Kidney (tissue), 14 donors: ENCODE measurements around the gene LRRC63. TPM values are rescaled to one million over a fixed set of nuclear protein-coding genes. Genes with fewer than 3 reads are reported as not detected.

ENCODE experiments used
- DNase-seq, 5 donors: peaks; one replicate each; pipeline ENCODE4 v3.0.0-alpha.2; 2013 to 2020
- FAIRE-seq: peaks from 2 replicates; lab custom pipeline; 2012; peaks lifted over from hg19 to GRCh38; lab: Jason Lieb, UNC
- H3K27ac ChIP-seq, 2 donors: one replicate each; pipeline ENCODE4 v1.7.0; 2013; ENCODE audit warnings: low read depth in 2 of 2, low read length in 2 of 2, inconsistent platforms in 1 of 2
- H3K27me3 ChIP-seq: one replicate; pipeline ENCODE4 v1.7.1; 2013; ENCODE audit warnings: low read length, inconsistent platforms; ENCODE audit not compliant: control insufficient read depth, insufficient read depth
- H3K36me3 ChIP-seq, 3 donors: one replicate each; pipeline versions ENCODE4 v1.7.0 to v1.7.1; 2013; ENCODE audit warnings: low read length in 3 of 3, control low read depth in 1 of 3, inconsistent platforms in 1 of 3; ENCODE audit not compliant: insufficient read depth in 3 of 3, control insufficient read depth in 2 of 3
- H3K4me1 ChIP-seq, 3 donors: one replicate each; pipeline versions ENCODE4 v1.7.0 to v1.7.1; 2013; ENCODE audit warnings: low read length in 3 of 3, inconsistent platforms in 1 of 3, low read depth in 1 of 3; ENCODE audit not compliant: control insufficient read depth in 2 of 3, insufficient read depth in 2 of 3
- H3K4me3 ChIP-seq, 3 donors: one replicate each; pipeline versions ENCODE4 v1.7.0 to v1.8.1; 2013; ENCODE audit warnings: low read length in 3 of 3, control low read depth in 1 of 3, inconsistent platforms in 1 of 3
- H3K9ac ChIP-seq, 3 donors: one replicate each; pipeline versions ENCODE4 v1.7.0 to v1.7.1; 2013; ENCODE audit warnings: low read length in 3 of 3, control low read depth in 1 of 3, inconsistent platforms in 1 of 3
- H3K9me3 ChIP-seq, 3 donors: one replicate each; pipeline versions ENCODE4 v1.7.0 to v1.7.1; 2013; ENCODE audit warnings: low read length in 3 of 3, control low read depth in 1 of 3, inconsistent platforms in 1 of 3; ENCODE audit not compliant: control insufficient read depth in 2 of 3, insufficient read depth in 1 of 3
- intact Hi-C: fragments of 100-400 bp; cut with DNase I; formaldehyde crosslinking; loops from one replicate; pipeline ENCODE4 v1.11.1; 2022
- polyA plus RNA-seq: library from polyadenylated mRNA; stranded (reverse); fragments of 350-450 nt; fragmentation: Illumina TruSeq; extraction: RNeasy Lipid Tissue Mini Kit (QIAGEN cat#74804); gene quantifications from one replicate; pipeline ENCODE4 v1.2.3, GENCODE V29; 2014; ENCODE audit warnings: low read depth, low replicate concordance; ENCODE audit not compliant: insufficient read depth
- total RNA-seq: library from RNA; stranded (reverse); fragmentation: NEBNext Ultra II Directional; extraction: Animal tissue kit (Norgen Biotek cat#: 25700); gene quantifications from one replicate; pipeline ENCODE4 v1.2.1, GENCODE V29; 2021
- TF ChIP-seq, protein P1 (sequence below): IDR thresholded peaks from 3 replicates; pipeline ENCODE4 v1.5.1; 2012; ENCODE audit warnings: mild to moderate bottlenecking, moderate library complexity, borderline replicate concordance; ENCODE audit not compliant: insufficient read depth; ENCODE audit errors: extremely low read depth
- donor health status: control.
- donor health status: control.
- donor health status: control.
- donor health status: control.
- donor health status: control.
- donor health status: DM: yes; HTN: yes; CAD: no.
- donor health status: Normal renal cell carcinoma (clear cell type).

LRRC63 gene
- total and polyA plus RNA-seq, 2 donors from 2014 or later: 0.17 to 0.31 TPM

GRCh38 chr13:46315491-46316075, 103.9 kb downstream of the LRRC63 start:
- H3K9me3 ChIP-seq: no peaks in the 10 kb centered on the region
- TF ChIP-seq, protein P1, sequence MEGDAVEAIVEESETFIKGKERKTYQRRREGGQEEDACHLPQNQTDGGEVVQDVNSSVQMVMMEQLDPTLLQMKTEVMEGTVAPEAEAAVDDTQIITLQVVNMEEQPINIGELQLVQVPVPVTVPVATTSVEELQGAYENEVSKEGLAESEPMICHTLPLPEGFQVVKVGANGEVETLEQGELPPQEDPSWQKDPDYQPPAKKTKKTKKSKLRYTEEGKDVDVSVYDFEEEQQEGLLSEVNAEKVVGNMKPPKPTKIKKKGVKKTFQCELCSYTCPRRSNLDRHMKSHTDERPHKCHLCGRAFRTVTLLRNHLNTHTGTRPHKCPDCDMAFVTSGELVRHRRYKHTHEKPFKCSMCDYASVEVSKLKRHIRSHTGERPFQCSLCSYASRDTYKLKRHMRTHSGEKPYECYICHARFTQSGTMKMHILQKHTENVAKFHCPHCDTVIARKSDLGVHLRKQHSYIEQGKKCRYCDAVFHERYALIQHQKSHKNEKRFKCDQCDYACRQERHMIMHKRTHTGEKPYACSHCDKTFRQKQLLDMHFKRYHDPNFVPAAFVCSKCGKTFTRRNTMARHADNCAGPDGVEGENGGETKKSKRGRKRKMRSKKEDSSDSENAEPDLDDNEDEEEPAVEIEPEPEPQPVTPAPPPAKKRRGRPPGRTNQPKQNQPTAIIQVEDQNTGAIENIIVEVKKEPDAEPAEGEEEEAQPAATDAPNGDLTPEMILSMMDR: no peak
- no peaks in the 10 kb centered on the region for H3K36me3 ChIP-seq
- no peaks in the 10 kb centered on the region for H3K27me3 ChIP-seq
- H3K27ac ChIP-seq: no peak overlapping the region
- intact Hi-C loops: no loop called here
- H3K4me1 ChIP-seq: no peaks in the 10 kb centered on the region
- H3K4me3 ChIP-seq: no peak overlapping the region
- no peak overlapping the region for H3K9ac ChIP-seq
- no peak for DNase-seq
- FAIRE-seq: no peak

GRCh38 chr13:46317120-46317519, 105.4 kb downstream of the LRRC63 start:
- TF ChIP-seq, protein P1: no peak
- intact Hi-C loops: no loop called here
- H3K4me3 ChIP-seq: no peak overlapping the region
- FAIRE-seq (no peak), DNase-seq (no peak)
- no peaks in the 10 kb centered on the region for H3K27me3 ChIP-seq
- H3K9ac ChIP-seq: no peak overlapping the region
- H3K4me1 ChIP-seq: peaks cover 0 to 2% (median 0%) of the 10 kb centered on the region in 3 donors
- no peaks in the 10 kb centered on the region for H3K9me3 ChIP-seq
- no peak overlapping the region for H3K27ac ChIP-seq
- no peaks in the 10 kb centered on the region for H3K36me3 ChIP-seq

GRCh38 chr13:46318986-46319385, 107.3 kb downstream of the LRRC63 start:
- FAIRE-seq: no peak
- Histone ChIP-seq H3K4me3 (no peak overlapping the region), H3K9ac (no peak overlapping the region), H3K27ac (no peak overlapping the region), H3K27me3 (no peaks in the 10 kb centered on the region), H3K4me1 (peaks cover 0 to 2% (median 0%) of the 10 kb centered on the region in 3 donors), H3K9me3 (no peaks in the 10 kb centered on the region), H3K36me3 (no peaks in the 10 kb centered on the region)
- no peak for DNase-seq
- intact Hi-C loops: no loop called here
- TF ChIP-seq, protein P1: no peak

DNA sequence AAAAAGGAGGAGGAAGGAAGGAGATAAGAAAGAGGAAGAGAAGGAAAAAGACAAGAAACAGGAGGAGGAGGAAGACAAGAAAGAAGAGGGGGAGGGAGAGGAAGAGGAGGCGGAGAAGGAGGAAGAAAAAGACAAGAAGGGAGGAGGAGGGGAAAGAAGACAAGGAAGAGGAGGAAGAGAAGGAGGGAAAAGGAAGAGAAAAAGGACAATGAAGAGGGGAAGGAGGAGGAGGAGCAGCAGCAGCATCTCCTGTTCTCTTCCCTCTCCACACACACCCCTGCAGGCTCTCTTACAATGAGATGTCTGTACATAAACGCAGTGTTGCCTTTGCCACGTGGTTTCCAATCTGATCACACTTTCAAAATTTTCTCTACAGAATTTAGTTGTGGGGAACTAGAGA, 108.7 kb downstream of the LRRC63 start:
- H3K9me3 ChIP-seq: no peaks in the 10 kb centered on the region
- intact Hi-C loops: no loop called here
- DNase-seq (no peak), FAIRE-seq (no peak)
- peaks cover 0 to 2% (median 0%) of the 10 kb centered on the region in 3 donors for H3K4me1 ChIP-seq
- no peak overlapping the region for H3K27ac ChIP-seq
- H3K9ac ChIP-seq: no peak overlapping the region
- no peaks in the 10 kb centered on the region for H3K27me3 ChIP-seq
- H3K4me3 ChIP-seq: no peak overlapping the region
- no peaks in the 10 kb centered on the region for H3K36me3 ChIP-seq
- TF ChIP-seq, protein P1: no peak
